Fibroblast of skin of right quadriceps (primary cell): ENCODE measurements around the gene LGALS9.
"Not testable (repeated sequence)": the region's sequence is repeated elsewhere in the genome, so short reads cannot be mapped to it uniquely, and the experiment has no call there.

Source experiments
- DNase-seq: peaks from one replicate; pipeline ENCODE4 v3.0.0-alpha.2; 2013

Gene LGALS9

DNA sequence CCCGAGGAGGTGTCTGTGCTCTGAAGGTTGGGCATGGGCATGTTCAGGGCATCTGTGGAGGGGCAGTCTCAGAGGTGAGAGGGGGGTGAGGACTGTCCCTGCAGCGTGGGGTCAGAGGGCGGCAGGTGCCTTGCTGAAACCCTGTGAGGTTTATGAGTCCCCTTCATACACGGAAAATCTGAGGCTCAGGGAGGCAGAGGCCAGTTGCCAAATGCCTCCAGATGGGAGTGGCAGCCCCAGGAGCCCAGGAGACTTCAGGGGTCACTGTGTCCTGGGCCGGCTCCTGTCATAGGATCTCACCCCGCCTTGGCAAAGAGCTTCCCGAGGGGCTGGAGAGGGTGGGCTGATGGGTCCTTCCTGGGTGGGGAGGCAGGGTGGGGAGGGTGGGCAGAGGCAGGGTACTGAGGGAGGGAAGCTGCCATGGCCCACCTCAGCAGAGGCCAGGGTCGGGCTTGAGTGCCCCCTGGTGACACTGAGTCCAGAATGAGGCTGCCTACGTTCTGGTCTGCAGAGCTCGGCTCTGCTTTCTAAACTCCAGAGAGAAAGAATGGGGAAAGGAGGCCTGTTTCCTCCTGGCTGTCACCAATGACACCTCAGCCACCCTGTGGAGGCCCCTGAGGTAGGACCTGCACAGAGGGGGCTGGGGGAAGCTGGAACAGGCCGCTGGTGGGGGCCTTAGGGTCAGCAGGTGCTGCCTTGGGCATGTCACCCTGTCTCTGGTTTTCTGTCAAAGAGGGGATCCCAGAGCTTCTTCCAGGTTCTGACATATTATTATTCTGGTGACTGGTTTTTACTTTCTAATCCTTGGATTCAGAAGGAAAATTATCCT, 1.1 kb downstream of the LGALS9 start:
- no peak for DNase-seq

DNA sequence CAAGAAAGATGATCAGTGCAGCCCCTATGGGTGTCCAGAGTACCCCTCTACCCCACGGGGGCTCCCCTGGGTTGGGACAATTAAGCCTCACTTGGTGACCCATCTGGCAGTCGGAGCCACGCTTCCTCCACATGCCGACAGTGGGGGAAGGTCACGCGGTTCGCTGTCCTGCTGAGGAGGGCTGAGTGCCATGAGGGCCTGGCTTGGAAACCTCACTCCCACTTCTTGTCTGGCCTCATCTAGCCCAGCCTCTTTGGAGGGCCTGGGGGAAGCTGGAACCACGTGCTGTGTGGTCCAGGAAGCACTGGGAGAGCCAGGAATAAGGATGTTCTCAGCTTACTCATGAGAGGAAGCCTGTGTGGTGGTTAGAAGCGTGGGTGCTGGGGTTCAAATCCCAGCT, 1.8 kb downstream of the LGALS9 start:
- DNase-seq = peak; percentile 28

DNA sequence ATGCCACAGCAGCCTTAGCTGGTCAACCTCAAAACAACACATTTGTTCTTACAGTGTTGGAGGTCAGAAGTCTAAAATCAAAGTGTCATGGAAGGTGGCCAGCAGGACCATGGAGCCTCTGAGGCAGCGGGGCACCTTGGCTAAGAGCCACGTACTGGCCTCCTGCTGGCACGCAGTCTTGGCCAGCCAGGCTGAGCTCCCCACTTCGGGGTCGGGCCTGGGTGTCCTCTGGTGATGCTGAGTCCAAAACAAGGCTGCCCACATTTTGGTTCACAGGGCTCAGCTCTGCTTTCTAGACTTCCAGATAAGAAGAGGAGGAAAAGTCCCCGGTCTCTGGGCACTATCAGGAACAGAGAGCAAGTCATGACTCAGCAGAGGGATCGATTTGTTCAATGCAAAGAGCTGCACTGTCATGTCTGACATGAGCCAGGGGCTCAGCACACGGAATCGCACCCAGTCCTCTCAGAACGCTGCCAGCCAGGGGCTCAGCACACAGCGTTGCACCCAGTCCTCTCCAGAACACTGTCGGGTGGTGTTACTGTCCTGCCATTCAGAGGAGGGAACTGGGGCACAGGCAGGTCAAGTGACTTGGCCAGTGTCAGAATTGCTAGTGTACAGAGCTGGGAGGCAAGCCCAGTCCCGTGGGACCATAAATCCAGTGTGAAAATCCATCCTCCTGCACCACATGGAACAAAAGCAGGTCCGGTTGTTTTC, 2.5 kb downstream of the LGALS9 start:
- no peak for DNase-seq

DNA sequence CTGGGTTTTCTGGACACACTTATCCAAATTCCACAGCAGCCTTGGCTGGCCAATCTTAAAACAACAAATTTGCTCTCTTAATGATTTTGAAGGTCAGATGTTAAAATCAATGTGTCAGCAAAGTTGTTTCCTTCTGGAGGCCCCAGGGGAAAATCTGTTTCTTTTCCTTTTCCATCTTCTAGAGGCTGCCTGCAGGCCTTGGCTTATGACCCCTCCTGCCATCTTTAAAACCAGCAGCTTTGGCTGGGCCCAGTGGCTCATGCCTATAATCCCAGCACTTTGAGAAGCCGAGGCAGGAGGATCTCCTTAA, 3.0 kb downstream of the LGALS9 start:
- DNase-seq = no peak

DNA sequence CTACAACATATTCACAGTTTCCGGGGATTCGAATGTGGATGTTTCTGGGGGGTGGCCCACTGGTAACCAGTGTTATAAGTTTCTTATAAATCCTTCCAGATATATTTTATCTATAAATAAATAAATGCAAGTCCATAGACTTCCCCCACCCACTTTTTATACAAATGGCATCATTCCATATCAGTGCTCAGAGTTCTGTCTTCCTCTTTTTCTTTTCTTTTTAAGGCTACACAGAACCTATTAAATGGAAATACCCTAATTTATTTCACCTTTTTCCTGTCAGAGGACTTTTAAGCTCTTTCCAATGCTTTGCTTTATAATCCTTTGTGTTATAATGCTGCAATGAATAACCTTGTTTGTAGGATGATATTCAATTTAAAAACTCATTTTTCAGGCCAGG, 3.8 kb downstream of the LGALS9 start:
- no peak for DNase-seq

DNA sequence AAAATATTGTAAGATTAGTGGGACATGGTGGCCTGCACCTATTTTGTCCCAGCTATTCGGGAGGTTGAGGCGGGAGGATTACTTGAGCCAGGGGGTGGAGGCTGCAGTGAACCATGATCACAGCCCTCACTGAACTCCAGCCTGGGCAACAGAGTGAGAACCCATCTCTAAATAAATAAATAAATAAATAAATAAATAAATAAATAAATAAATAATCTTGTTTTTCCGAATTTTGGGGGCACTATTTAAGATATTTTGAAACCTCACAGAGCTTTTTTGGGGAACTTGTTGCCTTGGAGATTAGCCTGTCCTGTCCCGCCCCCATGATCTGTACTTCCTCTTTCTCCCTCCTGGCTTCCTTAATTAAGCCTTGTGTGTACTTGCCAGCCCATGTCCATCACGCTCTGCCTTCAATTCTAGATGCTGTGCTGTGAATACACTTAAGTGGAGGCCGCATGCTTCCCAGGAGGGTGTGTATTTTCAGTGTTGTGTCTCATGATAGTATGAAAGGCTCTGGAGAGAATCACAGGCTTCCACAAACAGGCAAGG, 4.4 kb downstream of the LGALS9 start:
- no peak for DNase-seq

DNA sequence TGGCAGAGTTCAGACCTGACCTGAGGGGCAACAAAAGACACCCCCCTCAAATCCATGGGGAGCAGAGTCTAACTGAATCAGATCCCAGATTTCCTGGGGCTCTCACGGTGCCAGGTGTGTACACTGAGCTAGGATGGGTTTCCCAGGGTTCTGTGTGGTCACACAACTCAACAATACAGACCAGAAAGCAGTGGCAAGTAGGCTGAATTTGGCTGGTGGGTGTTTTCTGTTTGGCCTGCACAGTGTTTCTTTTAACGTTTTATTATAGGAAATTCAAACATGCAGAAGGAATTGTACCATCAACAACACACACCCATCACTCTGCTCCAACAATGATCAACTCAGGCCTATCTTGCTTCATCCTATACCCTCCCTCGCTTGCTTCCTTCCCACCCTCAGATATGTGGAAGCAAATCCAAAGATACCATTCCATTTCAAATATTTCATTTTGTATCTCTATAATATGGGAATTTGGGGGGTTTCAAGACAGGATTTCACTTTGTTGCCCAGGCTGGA, 5.1 kb downstream of the LGALS9 start:
- not testable (repeated sequence) for DNase-seq

DNA sequence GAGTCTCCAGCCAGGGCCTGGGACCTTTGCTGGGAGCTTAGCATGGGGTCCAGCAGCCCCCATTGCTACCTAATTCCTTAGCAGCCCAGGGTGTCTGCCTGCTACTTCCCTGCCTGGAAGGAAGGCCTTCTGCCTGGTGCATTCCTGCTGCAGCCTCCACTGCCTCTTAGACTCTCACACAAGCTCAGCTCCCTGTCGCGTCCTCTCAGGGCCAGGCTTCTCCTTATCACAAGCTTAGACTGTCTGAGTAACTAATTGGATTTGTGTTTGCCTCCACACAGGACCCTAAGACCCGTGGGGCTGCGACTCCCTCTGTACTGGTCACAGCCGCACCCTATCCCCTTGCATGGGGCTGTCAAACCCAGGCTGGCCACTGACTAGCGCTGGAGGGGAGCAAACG, 6.8 kb downstream of the LGALS9 start:
- DNase-seq = not testable (repeated sequence)

DNA sequence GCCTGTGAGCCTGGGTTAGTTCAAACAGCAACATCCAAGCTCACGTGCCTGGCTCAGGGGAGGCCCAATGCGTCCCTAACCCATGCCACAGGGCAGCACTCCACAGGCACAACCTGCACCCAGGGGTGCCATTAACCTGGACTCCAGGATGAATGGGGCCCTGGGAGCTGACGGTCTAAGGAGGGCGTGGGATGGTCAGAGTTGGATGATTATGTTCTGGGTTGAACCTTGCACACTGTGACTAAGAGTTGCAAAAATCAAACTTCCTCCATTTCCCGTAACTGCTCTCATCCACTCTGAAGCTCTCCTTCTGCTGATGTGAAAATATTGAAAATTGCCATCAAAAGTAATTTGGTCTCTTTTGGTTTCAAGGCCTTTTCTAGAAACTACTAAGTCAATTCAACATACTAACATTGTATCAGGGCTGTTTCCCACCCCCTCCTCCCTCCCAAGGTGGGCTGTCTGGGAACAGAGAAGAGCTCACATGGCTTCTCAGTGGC, 7.5 kb downstream of the LGALS9 start:
- not testable (repeated sequence) for DNase-seq

DNA sequence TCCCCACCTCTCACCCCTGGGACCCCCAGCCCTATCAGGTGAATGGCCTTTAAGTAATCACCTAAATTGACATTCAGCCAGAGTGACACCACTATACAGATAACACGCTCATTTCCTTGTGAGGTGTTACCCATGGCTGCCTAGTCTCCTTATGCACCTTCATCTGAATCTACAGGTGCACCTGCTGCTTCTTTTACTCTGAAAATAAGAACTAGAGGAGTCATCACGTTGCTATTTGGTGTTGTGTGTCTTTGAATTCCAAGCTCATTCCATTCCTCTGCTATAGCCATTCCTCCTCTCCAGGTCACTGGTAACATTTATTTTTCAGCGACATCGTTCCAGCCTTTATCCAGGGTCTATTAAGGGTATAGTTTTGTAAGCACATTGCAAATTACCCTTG, 9.8 kb downstream of the LGALS9 start:
- no peak for DNase-seq

DNA sequence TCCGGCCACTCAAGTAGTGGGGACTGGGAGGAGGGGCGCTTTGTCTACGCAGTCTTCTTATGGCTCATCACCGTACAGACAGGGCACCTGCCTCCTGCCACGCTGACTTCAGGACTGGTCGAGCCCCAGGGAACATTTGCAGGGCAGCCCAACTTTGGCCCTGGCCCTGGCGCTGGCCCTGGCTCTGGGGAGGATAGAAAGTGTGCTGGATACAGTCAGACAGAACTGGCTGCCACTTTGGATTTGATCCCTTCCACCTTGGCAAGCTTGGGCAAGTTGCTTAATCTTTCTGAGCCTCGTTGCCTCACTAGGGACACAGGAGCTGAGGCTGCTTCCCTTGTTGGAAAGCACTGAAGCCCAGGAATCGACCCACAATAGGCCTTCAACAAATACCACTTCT, 13.6 kb downstream of the LGALS9 start:
- DNase-seq = no peak

DNA sequence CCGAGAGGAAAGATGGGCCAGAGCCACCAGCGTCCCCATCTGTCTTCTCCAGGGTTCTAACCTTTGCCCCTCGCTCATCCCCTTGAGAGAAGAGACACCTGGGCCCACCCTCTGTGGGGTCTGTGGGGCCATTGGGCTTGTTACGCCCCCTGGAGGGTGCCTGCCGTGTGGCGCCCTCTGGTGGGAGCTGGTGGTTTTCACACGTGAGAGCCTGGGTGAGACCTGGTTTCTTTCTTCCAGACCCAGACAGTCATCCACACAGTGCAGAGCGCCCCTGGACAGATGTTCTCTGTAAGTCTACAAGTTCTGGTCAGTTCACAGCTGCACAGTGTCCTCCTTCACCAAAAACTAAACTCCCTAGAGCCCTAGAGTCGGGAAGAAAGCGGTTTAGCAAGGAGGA, 14.6 kb downstream of the LGALS9 start:
- DNase-seq = not testable (repeated sequence)

DNA sequence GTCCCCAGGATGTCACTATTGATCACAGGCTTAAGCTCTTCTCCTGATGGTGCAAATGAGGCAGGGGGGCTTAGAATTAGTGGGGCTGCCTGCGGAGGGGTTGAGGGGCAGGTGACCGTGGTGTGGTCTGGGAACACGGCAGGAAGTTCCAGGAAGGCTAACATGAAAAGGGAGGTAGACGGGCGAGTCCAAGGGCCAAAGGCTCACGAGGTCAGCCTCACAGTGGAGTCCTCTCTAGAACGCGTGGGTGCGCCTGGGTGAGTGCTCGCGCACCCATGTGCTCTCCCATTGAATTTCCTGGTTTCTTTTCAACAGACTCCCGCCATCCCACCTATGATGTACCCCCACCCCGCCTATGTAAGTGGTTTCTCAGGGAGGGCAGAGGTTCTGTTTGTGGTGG, 15.2 kb downstream of the LGALS9 start:
- no peak for DNase-seq

DNA sequence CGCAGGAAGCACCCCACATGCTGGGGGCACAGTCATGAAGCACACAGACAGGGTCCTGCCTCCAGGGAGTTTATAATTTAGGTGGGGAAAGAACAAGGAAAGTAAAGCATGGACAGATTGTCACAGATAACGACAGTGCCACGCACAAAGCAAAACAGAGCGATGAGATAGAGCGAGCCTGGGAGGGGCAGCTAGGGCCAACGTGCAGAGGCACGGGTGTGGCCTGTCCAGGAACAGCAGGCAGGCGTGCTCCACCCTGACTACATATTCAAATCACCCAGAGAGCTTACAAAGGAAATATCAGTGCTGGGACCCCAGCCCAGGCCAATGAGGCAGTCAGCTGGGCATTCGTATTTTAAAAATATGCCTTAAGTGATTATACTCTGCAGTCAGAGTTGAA, 16.8 kb downstream of the LGALS9 start:
- DNase-seq = no peak

DNA sequence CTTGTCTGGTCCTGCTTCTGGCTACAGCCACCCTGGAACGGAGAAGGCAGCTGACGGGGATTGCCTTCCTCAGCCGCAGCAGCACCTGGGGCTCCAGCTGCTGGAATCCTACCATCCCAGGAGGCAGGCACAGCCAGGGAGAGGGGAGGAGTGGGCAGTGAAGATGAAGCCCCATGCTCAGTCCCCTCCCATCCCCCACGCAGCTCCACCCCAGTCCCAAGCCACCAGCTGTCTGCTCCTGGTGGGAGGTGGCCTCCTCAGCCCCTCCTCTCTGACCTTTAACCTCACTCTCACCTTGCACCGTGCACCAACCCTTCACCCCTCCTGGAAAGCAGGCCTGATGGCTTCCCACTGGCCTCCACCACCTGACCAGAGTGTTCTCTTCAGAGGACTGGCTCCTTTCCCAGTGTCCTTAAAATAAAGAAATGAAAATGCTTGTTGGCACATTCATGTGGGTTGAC, 18.2 kb downstream of the LGALS9 start:
- not testable (repeated sequence) for DNase-seq

DNA sequence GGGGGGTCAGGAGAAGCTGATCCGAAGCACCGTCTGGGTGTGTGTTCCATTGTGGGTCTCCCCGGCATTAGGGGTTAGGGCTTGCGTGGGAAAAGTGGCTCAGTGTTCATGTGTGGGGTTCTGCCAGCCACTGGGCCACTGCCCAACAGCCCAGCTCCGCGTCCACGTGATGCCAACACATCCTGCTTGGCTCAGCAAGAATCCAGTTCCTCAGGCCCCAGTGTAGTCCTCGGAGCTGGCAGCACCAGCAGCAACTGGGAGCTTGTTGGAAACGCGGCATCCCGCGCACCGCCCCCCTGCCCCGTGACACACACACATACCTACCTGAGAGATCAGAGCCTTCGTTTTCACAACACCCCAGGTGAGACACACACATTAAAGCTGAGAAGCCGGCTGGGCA, 18.9 kb downstream of the LGALS9 start:
- DNase-seq = no peak

DNA sequence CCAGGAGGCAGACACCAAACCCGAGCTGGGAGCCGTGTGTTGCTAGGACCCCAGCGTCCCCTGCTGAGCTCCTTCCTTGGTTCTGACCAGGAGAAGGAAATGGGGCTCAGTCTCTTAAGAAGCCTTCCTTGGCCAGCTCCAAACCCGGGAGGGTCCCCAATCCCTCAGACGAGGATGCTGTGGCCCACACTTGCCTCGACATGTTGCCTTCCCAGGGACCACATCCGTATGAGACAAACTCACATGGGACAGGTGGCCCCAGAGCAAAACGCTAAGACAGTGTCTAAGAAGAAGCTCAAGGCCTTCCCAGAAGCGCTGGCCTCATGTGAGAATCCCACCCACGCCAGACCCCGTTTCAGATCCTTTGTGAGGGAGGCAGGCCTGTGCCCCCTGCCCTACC, 19.8 kb downstream of the LGALS9 start:
- DNase-seq = no peak

DNA sequence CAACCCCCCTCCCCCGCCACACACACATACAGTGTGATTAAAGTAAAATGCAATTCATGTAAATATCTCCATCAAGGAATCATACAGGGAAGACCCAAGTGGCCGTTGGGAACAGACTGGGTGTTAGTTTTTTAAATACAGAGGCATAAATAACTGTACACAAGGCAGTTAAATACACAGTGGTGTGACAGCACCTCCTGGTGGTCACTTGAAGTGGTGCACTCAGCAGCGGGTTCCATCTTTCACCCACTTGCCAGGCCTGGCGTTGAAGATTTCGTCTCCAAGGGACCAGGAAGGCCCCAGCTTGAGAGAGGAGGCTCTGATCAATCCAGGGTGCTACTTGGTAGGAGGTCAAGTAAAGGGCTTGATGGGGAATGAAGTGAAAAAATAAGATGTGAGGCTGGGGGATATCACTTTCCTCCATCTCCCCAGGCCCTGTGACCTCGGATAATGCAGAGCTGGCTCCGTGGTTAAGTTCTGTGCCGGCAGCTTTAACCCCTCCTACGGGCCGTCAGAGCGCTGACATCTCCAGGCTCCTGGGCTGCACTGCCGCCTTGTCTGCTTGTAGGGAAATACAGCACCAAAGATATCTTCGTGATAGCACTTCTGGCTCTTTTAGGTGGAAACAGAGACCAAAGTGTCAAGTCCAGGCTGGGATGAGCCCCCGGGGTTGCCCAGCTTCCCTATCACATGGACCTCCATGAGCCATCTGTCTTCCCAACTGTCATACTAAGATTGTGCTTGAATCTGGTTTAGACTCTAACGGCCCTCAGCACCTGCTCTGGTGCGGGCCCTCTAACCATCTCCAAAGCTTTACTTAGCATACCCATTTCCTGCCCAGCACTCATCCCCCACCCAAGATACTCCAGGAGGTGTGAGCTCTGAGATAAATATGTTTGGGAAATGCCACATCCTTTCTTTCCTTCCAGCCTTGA, 20.7 kb downstream of the LGALS9 start:
- DNase-seq = peak; percentile 15

DNA sequence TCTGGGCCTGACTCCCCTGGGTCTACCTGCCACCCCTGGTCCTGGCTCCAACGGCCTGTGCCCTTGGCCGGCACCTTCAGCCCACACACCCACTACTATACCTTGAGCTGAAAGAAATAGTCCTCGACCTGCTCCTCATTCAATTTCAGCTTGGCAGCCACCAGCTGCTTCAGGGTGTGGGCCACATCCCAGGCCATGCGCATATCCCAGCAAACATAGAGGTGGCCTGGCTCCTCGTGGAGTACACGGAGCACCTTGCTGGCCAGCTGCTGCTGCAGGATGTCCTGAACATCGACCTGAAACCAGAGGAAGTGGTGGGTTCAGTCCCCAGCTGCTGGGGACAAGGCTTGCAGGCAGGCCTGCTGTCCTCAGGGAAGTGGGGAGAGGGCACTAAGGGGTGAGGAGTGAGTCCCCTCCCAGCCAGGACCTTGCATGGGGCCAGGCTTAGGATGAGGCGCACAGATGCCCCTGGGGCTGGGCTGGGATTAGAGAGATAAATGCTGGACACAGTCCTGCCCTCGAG, 22.5 kb downstream of the LGALS9 start:
- not testable (repeated sequence) for DNase-seq

DNA sequence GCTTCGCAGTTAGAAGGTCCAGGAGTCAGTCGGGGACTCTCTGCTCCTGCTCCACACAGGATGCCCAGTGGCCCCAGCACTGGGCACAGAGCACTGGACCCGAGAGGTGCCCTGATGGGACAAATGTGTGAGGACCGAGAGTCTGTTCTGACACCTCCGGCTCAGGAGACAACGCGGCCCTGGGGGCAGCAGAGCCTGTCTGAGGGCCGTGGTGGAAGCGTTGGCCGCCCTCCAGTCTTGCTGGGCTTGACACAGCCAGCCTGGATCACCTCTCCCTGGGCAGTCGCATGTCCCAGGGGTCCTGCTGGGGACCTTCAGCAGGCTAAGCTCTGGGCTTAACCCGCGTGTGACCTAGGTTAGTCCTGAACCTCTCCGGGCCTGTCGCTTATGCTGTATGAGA, 23.1 kb downstream of the LGALS9 start:
- no peak for DNase-seq

DNA sequence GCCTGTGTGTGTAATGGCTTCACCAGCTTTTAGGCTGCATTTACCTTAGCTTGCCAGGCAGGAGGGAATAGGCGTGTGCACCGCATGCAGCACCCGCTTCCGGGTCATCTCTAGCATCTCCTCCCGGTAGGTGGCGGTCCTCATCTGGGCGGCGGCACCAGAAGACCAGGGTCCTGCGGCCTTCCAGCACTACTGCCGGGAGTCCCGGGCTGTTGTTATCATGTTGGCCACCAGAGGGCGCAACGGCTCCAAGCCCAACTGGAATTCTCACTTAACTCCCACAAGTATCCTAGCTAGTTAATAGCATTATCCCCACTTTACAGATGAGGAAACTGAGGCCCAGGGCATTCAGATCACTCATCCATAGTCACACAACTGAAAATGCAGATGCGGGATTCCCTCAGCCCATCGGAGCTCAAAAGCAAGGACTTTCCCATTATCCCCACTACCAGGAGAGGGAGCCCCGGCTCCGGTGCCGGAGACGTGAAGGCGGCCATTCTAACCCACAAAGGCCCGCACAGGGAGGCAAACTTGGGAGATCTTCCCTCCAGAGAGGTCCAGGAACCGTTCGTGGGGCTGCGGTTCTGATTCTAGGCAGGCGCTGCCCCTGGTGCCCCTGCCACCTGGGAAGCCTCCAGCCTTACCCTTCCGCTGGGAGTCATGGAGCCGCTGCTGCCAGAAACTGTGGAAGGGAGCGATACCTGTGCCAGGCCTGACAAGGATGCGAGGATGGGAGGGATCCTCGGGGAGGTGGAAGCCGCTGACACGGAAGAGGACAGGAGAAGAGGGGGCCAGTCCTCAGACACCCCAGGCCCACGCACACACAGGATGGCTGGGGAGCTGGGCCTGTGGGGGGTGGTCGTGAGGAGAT, 23.9 kb downstream of the LGALS9 start:
- DNase-seq = peak; percentile 49
